Activated T-cell treated with anti-CD3 and anti-CD28 coated beads for 4 hours (primary cell): Measurements from ENCODE around the gene ZNF532.
"Not testable (repeated sequence)": the region's sequence is repeated elsewhere in the genome, so short reads cannot be mapped to it uniquely, and the experiment has no call there.

ENCODE experiments used
- DNase-seq: peaks from one replicate; pipeline ENCODE4 v3.0.0-alpha.2; 2020

The ZNF532 gene

GRCh38 chr18:58851856-58852255, 12.8 kb upstream of the ZNF532 start:
- no peak for DNase-seq

GRCh38 chr18:58852629-58853028, 12.0 kb upstream of the ZNF532 start:
- DNase-seq = no peak

- DNase-seq = no peak
These were observed 11.1 kb upstream of the ZNF532 start for GRCh38 chr18:58853561-58853960.

- not testable (repeated sequence) for DNase-seq
These were observed 9.2 kb upstream of the ZNF532 start for GRCh38 chr18:58855521-58855920.

GRCh38 chr18:58856881-58857280, 7.8 kb upstream of the ZNF532 start:
- no peak for DNase-seq

- DNase-seq = no peak
These were observed 5.8 kb upstream of the ZNF532 start for GRCh38 chr18:58858591-58859468.

GRCh38 chr18:58859907-58860306, 4.8 kb upstream of the ZNF532 start:
- DNase-seq = no peak

- DNase-seq = no peak
These were observed 3.9 kb upstream of the ZNF532 start for GRCh38 chr18:58860747-58861231.

GRCh38 chr18:58861353-58861752, 3.3 kb upstream of the ZNF532 start:
- no peak for DNase-seq

GRCh38 chr18:58861861-58862301, 2.8 kb upstream of the ZNF532 start:
- no peak for DNase-seq

- no peak for DNase-seq
These were observed 2.3 kb upstream of the ZNF532 start for GRCh38 chr18:58862356-58862755.

- no peak for DNase-seq
These were observed 1.7 kb upstream of the ZNF532 start for GRCh38 chr18:58862851-58863538.

- DNase-seq = no peak
These were observed 1.0 kb upstream of the ZNF532 start for GRCh38 chr18:58863539-58864145.

- DNase-seq = no peak
These were observed 435 bp downstream of the ZNF532 start for GRCh38 chr18:58865033-58865590.

GRCh38 chr18:58865701-58866065, 1.0 kb downstream of the ZNF532 start:
- DNase-seq = no peak

- no peak for DNase-seq
These were observed 1.5 kb downstream of the ZNF532 start for GRCh38 chr18:58866066-58866772.

- no peak for DNase-seq
These were observed 2.1 kb downstream of the ZNF532 start for GRCh38 chr18:58866773-58867150.

- no peak for DNase-seq
These were observed 2.7 kb downstream of the ZNF532 start for GRCh38 chr18:58867281-58867961.

- no peak for DNase-seq
These were observed 3.8 kb downstream of the ZNF532 start for GRCh38 chr18:58868440-58868839.

GRCh38 chr18:58870130-58870529, 5.5 kb downstream of the ZNF532 start:
- no peak for DNase-seq

GRCh38 chr18:58870621-58871020, 5.9 kb downstream of the ZNF532 start:
- no peak for DNase-seq
